EH (cell line): ENCODE results near the gene FBN1.
A peak's percentile ranks its signal among the peaks of the same experiment; 100 is the strongest.

Source experiments
- DNase-seq: peaks from one replicate; pipeline ENCODE4 v3.0.0-alpha.2; 2015; ENCODE audit warnings: low read depth

FBN1 gene

DNA sequence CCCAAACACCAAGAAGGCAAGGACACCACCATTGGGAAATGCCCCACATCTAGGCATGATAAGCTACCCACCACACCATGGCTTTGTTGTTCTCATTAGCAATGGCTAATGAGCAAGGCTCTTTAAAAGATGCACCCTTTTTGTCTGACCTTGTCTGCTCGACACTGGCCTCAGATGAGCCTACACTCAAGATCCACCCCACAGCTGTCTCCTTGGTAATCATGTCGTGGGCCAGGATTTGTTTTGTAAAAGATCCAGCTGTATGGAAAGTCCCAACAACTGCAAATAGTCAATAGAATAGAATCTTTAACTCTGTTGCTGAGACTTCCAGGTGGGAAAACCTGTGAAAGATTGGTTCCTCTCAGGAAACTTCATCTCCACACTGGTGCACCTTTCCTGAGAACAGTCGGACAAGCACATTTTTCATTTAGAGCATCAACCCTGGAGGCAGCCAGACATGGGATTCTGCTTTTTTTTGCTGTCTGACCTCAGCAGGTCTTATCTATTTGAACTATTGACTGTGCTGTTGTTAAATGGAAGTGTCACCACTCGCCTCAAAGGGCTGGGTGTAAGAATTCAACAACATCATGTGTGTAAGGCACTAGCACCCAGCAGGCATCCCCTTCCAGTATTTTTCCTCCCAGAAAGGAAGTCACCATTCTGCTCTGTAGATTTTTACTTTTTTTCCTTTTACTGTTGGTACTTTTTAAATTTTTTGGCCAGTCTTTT lies 278.8 kb downstream of the FBN1 start:
- no peak for DNase-seq

DNA sequence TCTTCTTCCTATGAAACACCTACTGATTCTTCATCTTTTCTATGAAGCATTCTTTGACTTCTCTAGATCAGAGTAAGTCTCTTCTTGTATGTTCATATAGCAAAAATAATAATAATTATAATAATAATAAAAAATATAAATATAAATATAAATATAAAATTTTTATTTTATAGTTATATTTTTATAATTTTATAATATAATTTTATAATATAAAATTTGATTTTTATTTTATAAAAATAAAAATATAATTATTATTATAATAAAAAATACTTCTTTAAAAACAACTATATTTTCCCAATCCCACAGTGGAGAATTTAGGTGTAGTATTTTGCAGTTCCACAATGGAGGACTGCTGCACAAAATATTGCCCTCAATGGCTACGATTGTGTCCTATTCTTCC lies 279.9 kb downstream of the FBN1 start:
- DNase-seq = no peak

- no peak for DNase-seq
These were observed 282.0 kb downstream of the FBN1 start for GRCh38 chr15:48363474-48363873.

GRCh38 chr15:48361685-48362084 lies 283.8 kb downstream of the FBN1 start:
- DNase-seq = peak; percentile 68

GRCh38 chr15:48360841-48361240 lies 284.7 kb downstream of the FBN1 start:
- peak; percentile 51 for DNase-seq
